ENCODE measurements around the gene MEF2D. TPM values are rescaled to one million over a fixed set of nuclear protein-coding genes. Genes with fewer than 3 reads are reported as not detected.

Gene MEF2D
- total RNA-seq, 1 donor from 2014 or later: 16.6 TPM

- no peak for TF ChIP-seq CTCF (IDR thresholded peaks at IDR 0.05; ENCODE audit: insufficient read depth, low read length, poor library complexity, severe bottlenecking)
- DNase-seq (ENCODE audit: low read depth): no peak
- Histone ChIP-seq H3K4me3 (ENCODE audit: low read depth, low read length) (no peak overlapping the region), H3K36me3 (ENCODE audit: control insufficient read depth, insufficient read depth, low read length) (peaks cover 3% of the 10 kb centered on the region), H3K27me3 (ENCODE audit: control insufficient read depth, insufficient read depth, low read length) (no peaks in the 10 kb centered on the region)
Observed at GRCh38 chr1:156530006-156530405, 29.4 kb upstream of the MEF2D start.

GRCh38 chr1:156528875-156529425, 28.4 kb upstream of the MEF2D start:
- no peaks in the 10 kb centered on the region for H3K27me3 ChIP-seq (ENCODE audit: control insufficient read depth, insufficient read depth, low read length)
- no peak for DNase-seq (ENCODE audit: low read depth)
- peaks cover 2% of the 10 kb centered on the region for H3K36me3 ChIP-seq (ENCODE audit: control insufficient read depth, insufficient read depth, low read length)
- H3K4me3 ChIP-seq (ENCODE audit: low read depth, low read length): no peak overlapping the region
- TF ChIP-seq CTCF (IDR thresholded peaks at IDR 0.05; ENCODE audit: insufficient read depth, low read length, poor library complexity, severe bottlenecking): no peak

GRCh38 chr1:156528231-156528630, 27.7 kb upstream of the MEF2D start:
- TF ChIP-seq CTCF (IDR thresholded peaks at IDR 0.05; ENCODE audit: insufficient read depth, low read length, poor library complexity, severe bottlenecking): no peak
- Histone ChIP-seq H3K36me3 (ENCODE audit: control insufficient read depth, insufficient read depth, low read length) (peaks cover 2% of the 10 kb centered on the region), H3K4me3 (ENCODE audit: low read depth, low read length) (no peak overlapping the region), H3K27me3 (ENCODE audit: control insufficient read depth, insufficient read depth, low read length) (no peaks in the 10 kb centered on the region)
- no peak for DNase-seq (ENCODE audit: low read depth)

- no peaks in the 10 kb centered on the region for H3K27me3 ChIP-seq (ENCODE audit: control insufficient read depth, insufficient read depth, low read length)
- H3K36me3 ChIP-seq (ENCODE audit: control insufficient read depth, insufficient read depth, low read length): peaks cover 2% of the 10 kb centered on the region
- no peak for DNase-seq (ENCODE audit: low read depth)
- no peak for TF ChIP-seq CTCF (IDR thresholded peaks at IDR 0.05; ENCODE audit: insufficient read depth, low read length, poor library complexity, severe bottlenecking)
- no peak overlapping the region for H3K4me3 ChIP-seq (ENCODE audit: low read depth, low read length)
Observed at GRCh38 chr1:156527584-156527983, 27.0 kb upstream of the MEF2D start.

GRCh38 chr1:156525856-156526489, 25.4 kb upstream of the MEF2D start:
- Histone ChIP-seq H3K4me3 (ENCODE audit: low read depth, low read length) (no peak overlapping the region), H3K27me3 (ENCODE audit: control insufficient read depth, insufficient read depth, low read length) (no peaks in the 10 kb centered on the region), H3K36me3 (ENCODE audit: control insufficient read depth, insufficient read depth, low read length) (peaks cover under 1% of the 10 kb centered on the region)
- TF ChIP-seq CTCF (IDR thresholded peaks at IDR 0.05; ENCODE audit: insufficient read depth, low read length, poor library complexity, severe bottlenecking): no peak
- no peak for DNase-seq (ENCODE audit: low read depth)

- no peak for TF ChIP-seq CTCF (IDR thresholded peaks at IDR 0.05; ENCODE audit: insufficient read depth, low read length, poor library complexity, severe bottlenecking)
Observed at GRCh38 chr1:156525071-156525501, 24.5 kb upstream of the MEF2D start.

More at GRCh38 chr1:156525071-156525501, 24.5 kb upstream of the MEF2D start:
- H3K27me3 ChIP-seq (ENCODE audit: control insufficient read depth, insufficient read depth, low read length): no peaks in the 10 kb centered on the region
- no peaks in the 10 kb centered on the region for H3K36me3 ChIP-seq (ENCODE audit: control insufficient read depth, insufficient read depth, low read length)
- no peak overlapping the region for H3K4me3 ChIP-seq (ENCODE audit: low read depth, low read length)
- DNase-seq (ENCODE audit: low read depth): no peak
